ENCODE data around the gene ZBTB8A. TPM values are rescaled to one million over a fixed set of nuclear protein-coding genes. Genes with fewer than 3 reads are reported as not detected.

The ZBTB8A gene
- total RNA-seq, 4 donors from 2014 or later = 0.99 to 5.8 (median 2.8) TPM

- TF ChIP-seq POLR2A (IDR thresholded peaks at IDR 0.05) = no peak
- intact Hi-C loops (cut with DNase I; ENCODE audit: low total_unique reads) = no loop called here
- WGBS, 2 donors = 88 to 91% methylated on average over 4 of the region's 4 CpGs
- no peak for DNase-seq (ENCODE audit: low spot score in 2 of 2)
- no peak overlapping the region for H3K4me3 ChIP-seq (ENCODE audit: low read depth, poor library complexity, severe bottlenecking)
Measured at GRCh38 chr1:32609180-32609579, 70.0 kb downstream of the ZBTB8A start.

GRCh38 chr1:32611859-32612188 is 72.6 kb downstream of the ZBTB8A start:
- 6 to 8% methylated on average over 12 of the region's 12 CpGs for WGBS, 2 donors

GRCh38 chr1:32612189-32612881 is 73.1 kb downstream of the ZBTB8A start:
- intact Hi-C loops (cut with DNase I; ENCODE audit: low total_unique reads) = no loop called here
- TF ChIP-seq POLR2A (IDR thresholded peaks at IDR 0.05) = no peak
- TF ChIP-seq CTCF (IDR thresholded peaks at IDR 0.05) = no peak
- WGBS, 2 donors = 5 to 7% methylated on average over 27 to 33 of the region's 35 CpGs

More at GRCh38 chr1:32611859-32612188, 72.6 kb downstream of the ZBTB8A start:
- DNase-seq (ENCODE audit: low spot score in 2 of 2) = no peak
- H3K4me3 ChIP-seq (ENCODE audit: low read depth, poor library complexity, severe bottlenecking) = peak overlapping the region; percentile 10
- TF ChIP-seq POLR2A (IDR thresholded peaks at IDR 0.05) (no peak), CTCF (IDR thresholded peaks at IDR 0.05) (no peak)
- intact Hi-C loops (cut with DNase I; ENCODE audit: low total_unique reads) = no loop called here

GRCh38 chr1:32613472-32613871 is 74.2 kb downstream of the ZBTB8A start:
- H3K4me3 ChIP-seq (ENCODE audit: low read depth, poor library complexity, severe bottlenecking) = no peak overlapping the region
- TF ChIP-seq POLR2A (IDR thresholded peaks at IDR 0.05) (no peak), CTCF (IDR thresholded peaks at IDR 0.05) (no peak)
- no peak for DNase-seq (ENCODE audit: low spot score in 2 of 2)
- 89 to 95% methylated on average over 5 of the region's 5 CpGs for WGBS, 2 donors
- intact Hi-C loops (cut with DNase I; ENCODE audit: low total_unique reads) = no loop called here

More at GRCh38 chr1:32612189-32612881, 73.1 kb downstream of the ZBTB8A start:
- peak; percentile 79 to 95 for DNase-seq (ENCODE audit: low spot score in 2 of 2)
- peak overlapping the region; percentile 10 for H3K4me3 ChIP-seq (ENCODE audit: low read depth, poor library complexity, severe bottlenecking)

- intact Hi-C loops (cut with DNase I; ENCODE audit: low total_unique reads) = no loop called here
- TF ChIP-seq POLR2A (IDR thresholded peaks at IDR 0.05) (no peak), CTCF (IDR thresholded peaks at IDR 0.05) (no peak)
- H3K4me3 ChIP-seq (ENCODE audit: low read depth, poor library complexity, severe bottlenecking) = no peak overlapping the region
- DNase-seq (ENCODE audit: low spot score in 2 of 2) = no peak
- WGBS, 2 donors = 95 to 97% methylated on average over 5 of the region's 5 CpGs
Measured at GRCh38 chr1:32618673-32619221, 79.5 kb downstream of the ZBTB8A start.

- H3K4me3 ChIP-seq (ENCODE audit: low read depth, poor library complexity, severe bottlenecking) = no peak overlapping the region
- intact Hi-C loops (cut with DNase I; ENCODE audit: low total_unique reads) = no loop called here
- no peak for TF ChIP-seq POLR2A (IDR thresholded peaks at IDR 0.05)
- no peak for TF ChIP-seq CTCF (IDR thresholded peaks at IDR 0.05)
- DNase-seq (ENCODE audit: low spot score in 2 of 2) = no peak
- WGBS, 2 donors = 77 to 78% methylated on average over 5 of the region's 5 CpGs
Measured at GRCh38 chr1:32619701-32620485, 80.7 kb downstream of the ZBTB8A start.

Measured in lower leg skin (tissue), 4 donors.